H1 (cell line): ENCODE measurements around the gene ZNF613. TPM values are rescaled to one million over a fixed set of nuclear protein-coding genes. Genes with fewer than 3 reads are reported as not detected.

Experiments
- CTCF ChIA-PET: fragments of 300-600 bp; sonication (Branson Sonifier 250); formaldehyde crosslinking; loops from one replicate; lab custom pipeline; 2021; ENCODE audit not compliant: partially characterized antibody; lab: Charles Lee
- POLR2A ChIA-PET: fragments of 300-600 bp; sonication (Branson Sonifier 250); formaldehyde crosslinking; loops from one replicate; lab custom pipeline; 2021; ENCODE audit warnings: inconsistent platforms; ENCODE audit not compliant: partially characterized antibody; lab: Charles Lee
- DNase-seq, 2 experiments: peaks; one replicate each; pipeline versions ENCODE4 v3.0.0 to v3.0.0-alpha.2; 2010 to 2022; ENCODE audit warnings: low spot score in 2 of 2, low read depth in 1 of 2, mixed read lengths in 1 of 2
- FAIRE-seq: peaks from 2 replicates; lab custom pipeline; 2011; peaks lifted over from hg19 to GRCh38; lab: Jason Lieb, UNC
- H2AFZ ChIP-seq: 2 replicates; pipeline ENCODE4 v1.8.1; 2012; ENCODE audit warnings: low read length, inconsistent platforms
- H2AK5ac ChIP-seq: 2 replicates; pipeline ENCODE4 v1.6.1; 2013; ENCODE audit warnings: low read depth, low read length
- H2BK120ac ChIP-seq: replicated peaks from 2 replicates; pipeline ENCODE3; 2013; ENCODE audit warnings: low read depth, low read length, inconsistent platforms
- H2BK12ac ChIP-seq: 2 replicates; pipeline ENCODE4 v1.6.1; 2013; ENCODE audit warnings: low read depth, low read length
- H2BK15ac ChIP-seq: 2 replicates; pipeline ENCODE4 v1.6.1; 2013; ENCODE audit warnings: low read length
- H2BK20ac ChIP-seq: 2 replicates; pipeline ENCODE4 v1.6.1; 2013; ENCODE audit warnings: low read length
- H2BK5ac ChIP-seq: 2 replicates; pipeline ENCODE4 v1.6.1; 2013; ENCODE audit warnings: low read depth, low read length
- H3K14ac ChIP-seq: 2 replicates; pipeline ENCODE4 v1.6.1; 2013; ENCODE audit warnings: inconsistent platforms; ENCODE audit not compliant: insufficient read length
- H3K18ac ChIP-seq: 2 replicates; pipeline ENCODE4 v1.6.1; 2013; ENCODE audit warnings: low read length; ENCODE audit errors: extremely low read depth
- H3K23ac ChIP-seq: 2 replicates; pipeline ENCODE4 v1.6.1; 2013; ENCODE audit warnings: inconsistent platforms; ENCODE audit not compliant: insufficient read length
- H3K23me2 ChIP-seq: 2 replicates; pipeline ENCODE4 v1.6.1; 2013; ENCODE audit warnings: low read depth, low read length
- H3K27ac ChIP-seq: 2 replicates; pipeline ENCODE4 v1.6.1; 2011; ENCODE audit warnings: low read depth, low read length, inconsistent platforms
- H3K27me3 ChIP-seq, 4 experiments: replicated peaks in 1 of 4; 1 replicate in 1 of 4; 2 replicates in 3 of 4; pipeline versions ENCODE4 v1.6.1 to v1.8.1; 2011 to 2013; ENCODE audit warnings: low read length in 3 of 4, mild to moderate bottlenecking in 3 of 4, inconsistent platforms in 2 of 4, mixed read lengths in 2 of 4, moderate library complexity in 1 of 4; ENCODE audit not compliant: control insufficient read depth in 3 of 4, insufficient read depth in 3 of 4; ENCODE audit errors: extremely low read depth in 1 of 4
- H3K36me3 ChIP-seq, 4 experiments: 2 replicates each; pipeline versions ENCODE4 v1.6.1 to v1.8.1; 2011 to 2013; ENCODE audit warnings: mild to moderate bottlenecking in 4 of 4, low read length in 3 of 4, moderate library complexity in 2 of 4, control low read depth in 1 of 4, inconsistent platforms in 1 of 4; ENCODE audit not compliant: insufficient read depth in 4 of 4, control insufficient read depth in 2 of 4
- H3K4ac ChIP-seq: replicated peaks from 2 replicates; pipeline ENCODE3; 2013; ENCODE audit warnings: low read length, low read depth, mixed read lengths, inconsistent platforms; ENCODE audit not compliant: insufficient read length
- H3K4me1 ChIP-seq, 4 experiments: replicated peaks in 1 of 4; 1 replicate in 1 of 4; 2 replicates in 3 of 4; pipeline versions ENCODE4 v1.6.1 to v1.8.1; 2011 to 2013; ENCODE audit warnings: low read length in 3 of 4, inconsistent platforms in 2 of 4, mixed read lengths in 1 of 4; ENCODE audit not compliant: insufficient read depth in 4 of 4, control insufficient read depth in 3 of 4
- H3K4me2 ChIP-seq, 2 experiments: 2 replicates each; pipeline versions ENCODE4 v1.6.1 to v1.8.1; 2011 to 2013; ENCODE audit warnings: low read depth in 2 of 2, low read length in 2 of 2, control low read depth in 1 of 2, inconsistent platforms in 1 of 2, mild to moderate bottlenecking in 1 of 2; ENCODE audit not compliant: insufficient read depth in 1 of 2
- H3K4me3 ChIP-seq, 4 experiments: fragments of 200-600, 300-600 bp in 1 of 4; sonication (generic), shearing (Covaris generic), sonication (Bioruptor Twin) in 1 of 4; 2 replicates each; pipeline versions ENCODE4 v1.5.1 to v1.8.1; 2011 to 2016; ENCODE audit warnings: low read length in 4 of 4, low read depth in 3 of 4, control low read depth in 2 of 4, inconsistent platforms in 2 of 4, mild to moderate bottlenecking in 2 of 4, mixed read lengths in 1 of 4, moderate library complexity in 1 of 4; ENCODE audit not compliant: insufficient read depth in 2 of 4; ENCODE audit errors: extremely low read depth in 1 of 4
- H3K56ac ChIP-seq: replicated peaks from 2 replicates; pipeline ENCODE3; 2013; ENCODE audit warnings: low read depth, mild to moderate bottlenecking, mixed read lengths, low read length, inconsistent platforms; ENCODE audit not compliant: insufficient read length
- H3K79me1 ChIP-seq: 2 replicates; pipeline ENCODE4 v1.6.1; 2013; ENCODE audit warnings: low read depth, low read length, control low read depth
- H3K79me2 ChIP-seq, 2 experiments: 2 replicates each; pipeline versions ENCODE4 v1.6.1 to v1.8.1; 2012 to 2013; ENCODE audit warnings: low read length in 2 of 2, mild to moderate bottlenecking in 2 of 2, inconsistent platforms in 1 of 2; ENCODE audit not compliant: insufficient read depth in 2 of 2, control insufficient read depth in 1 of 2
- H3K9ac ChIP-seq, 4 experiments: replicated peaks in 1 of 4; 1 replicate in 1 of 4; 2 replicates in 3 of 4; pipeline versions ENCODE4 v1.6.1 to v1.8.1; 2011 to 2013; ENCODE audit warnings: low read depth in 3 of 4, low read length in 3 of 4, control low read depth in 2 of 4, mild to moderate bottlenecking in 2 of 4, moderate library complexity in 2 of 4, inconsistent platforms in 1 of 4; ENCODE audit errors: extremely low read depth in 1 of 4
- H3K9me3 ChIP-seq, 2 experiments: 2 replicates each; pipeline versions ENCODE4 v1.6.1 to v1.8.1; 2012 to 2013; ENCODE audit warnings: mild to moderate bottlenecking in 2 of 2, moderate library complexity in 2 of 2, control low read depth in 1 of 2, inconsistent platforms in 1 of 2, low read depth in 1 of 2, low read length in 1 of 2, mixed read lengths in 1 of 2; ENCODE audit not compliant: insufficient read depth in 2 of 2
- H4K20me1 ChIP-seq, 2 experiments: replicated peaks in 1 of 2; 2 replicates each; pipeline versions ENCODE3 to v1.8.1; 2011 to 2013; ENCODE audit warnings: inconsistent platforms in 2 of 2, low read length in 2 of 2, mild to moderate bottlenecking in 1 of 2; ENCODE audit not compliant: insufficient read depth in 2 of 2, control insufficient read depth in 1 of 2
- H4K5ac ChIP-seq: 2 replicates; pipeline ENCODE4 v1.6.1; 2013; ENCODE audit warnings: low read length, low read depth, mixed read lengths, inconsistent platforms; ENCODE audit not compliant: insufficient read length
- H4K8ac ChIP-seq: 2 replicates; pipeline ENCODE4 v1.8.0; 2013; ENCODE audit warnings: mild to moderate bottlenecking, moderate library complexity, low read length, inconsistent platforms; ENCODE audit not compliant: insufficient read depth; ENCODE audit errors: extremely low read depth
- H4K91ac ChIP-seq: replicated peaks from 2 replicates; pipeline ENCODE3; 2013; ENCODE audit warnings: low read length, mixed read lengths, inconsistent platforms; ENCODE audit not compliant: insufficient read length
- GTF2F1 ChIP-seq: IDR thresholded peaks from 2 replicates; pipeline ENCODE4 v1.6.1; 2012; ENCODE audit warnings: low read depth, low read length, improper control_type of control experiment, borderline replicate concordance
- SAP30 ChIP-seq: fragments of 300-600 bp; sonication (generic); IDR thresholded peaks from 2 replicates; pipeline ENCODE4 v1.7.1; 2012; ENCODE audit warnings: low read length, moderate library complexity, mild to moderate bottlenecking, inconsistent platforms; ENCODE audit not compliant: insufficient read depth, insufficient replicate concordance
- SP2 ChIP-seq: IDR thresholded peaks from 2 replicates; pipeline ENCODE4 v1.6.1; 2012; ENCODE audit warnings: mild to moderate bottlenecking, low read length, inconsistent platforms
- TAF1 ChIP-seq: IDR thresholded peaks from 2 replicates; pipeline ENCODE4 v1.6.1; 2011; ENCODE audit warnings: mild to moderate bottlenecking, low read depth, low read length
- WGBS, 2 experiments: shearing (Covaris generic) in 1 of 2; methylation state at CpG; one replicate each; pipeline versions ENCODE4 v1.1.6 to v1.1.7; 2013 to 2015; ENCODE audit warnings: low lambda C conversion rate in 2 of 2, mixed read lengths in 2 of 2, inconsistent platforms in 1 of 2, low coverage in 1 of 2, missing lambda C conversion rate in 1 of 2; ENCODE audit not compliant: insufficient replicate concordance in 2 of 2, insufficient coverage in 1 of 2, insufficient read length in 1 of 2; ENCODE audit errors: extremely low coverage in 1 of 2, missing lambda C conversion rate in 1 of 2; 5-methylcytosine and 5-hydroxymethylcytosine counted together
- polyA plus RNA-seq, 7 experiments: library from polyadenylated mRNA; depleted of rRNA in 3 of 7; stranded (reverse) in 5 of 7; unstranded in 2 of 7; fragments of >200 nt in 5 of 7; fragments of 200-250 nt in 2 of 7; gene quantifications; 1 replicate in 5 of 7; 2 replicates in 1 of 7; 4 replicates in 1 of 7; pipeline versions ENCODE4 v1.2.1 to v1.2.3, GENCODE V29; 2011 to 2013; ENCODE audit warnings: missing spikeins in 2 of 7, mixed read lengths in 2 of 7
- total RNA-seq: library from RNA; stranded (reverse); fragmentation: NEBNext Ultra II Directional; extraction: Animal tissue kit (Norgen Biotek cat#: 25700); gene quantifications from 2 replicates; pipeline ENCODE4 v1.2.1, GENCODE V29; 2021

ZNF613 gene
- total and polyA plus RNA-seq, 2 of the 8 experiments (the other 6 are each of a cell fraction or from before 2014, with no cell fraction given), result 4.7 to 14.2 TPM

DNA sequence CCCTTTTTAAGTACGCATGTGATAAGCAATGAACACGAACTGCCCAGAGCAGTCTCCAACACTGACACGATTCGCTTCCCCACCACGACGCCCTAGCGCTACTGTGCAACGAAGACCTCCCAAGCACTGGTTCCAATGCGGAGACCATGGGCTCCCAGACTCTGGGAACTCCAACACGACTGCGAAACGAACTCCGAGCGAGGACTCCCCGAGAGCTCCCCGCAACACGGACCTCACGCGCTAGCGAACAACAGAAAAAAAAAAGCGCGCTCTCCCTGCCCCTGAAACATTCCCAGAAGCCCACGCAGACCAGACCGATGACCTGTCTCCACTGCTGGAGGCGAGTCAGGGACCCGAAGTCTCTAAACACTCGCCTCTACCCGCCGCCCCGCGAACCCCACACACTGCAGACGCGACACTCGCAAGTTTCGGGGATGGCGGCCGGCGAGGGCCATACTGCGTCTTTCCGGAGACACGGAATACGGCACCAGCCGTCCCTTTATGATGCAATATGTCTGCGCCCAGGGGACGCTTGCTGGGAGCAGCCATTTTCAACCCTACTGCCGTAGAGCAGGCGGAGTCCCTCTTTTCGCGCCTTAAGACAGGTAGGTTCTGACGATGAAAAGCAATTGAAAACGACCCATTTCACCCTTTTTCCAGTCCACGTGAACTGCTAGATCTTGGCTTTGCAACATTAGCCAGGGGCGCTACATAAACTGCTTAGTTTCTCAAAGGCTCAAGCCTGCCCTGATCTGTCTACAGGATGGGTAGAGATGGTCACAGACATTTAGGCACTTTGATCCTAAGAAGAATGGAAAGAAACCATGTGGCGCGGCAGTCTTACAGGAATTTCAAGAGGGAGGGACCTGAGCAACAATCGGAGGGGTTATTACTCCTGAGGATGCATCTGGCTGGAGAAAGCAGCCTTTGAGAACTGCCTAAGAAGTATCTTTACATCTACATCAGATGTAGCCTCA, 39.5 kb upstream of the ZNF613 start, which contains the start of gene ZNF577:
TSS of gene ZNF577 (minus strand) at position 430 of the 977 bp plus-strand sequence. CDS start 7,569 bp downstream, outside the sequence.
- H2AFZ ChIP-seq, result peak within 1 kb of the TSS; percentile 52
- H3K18ac ChIP-seq, result no peak within 1 kb of the TSS; the same call in 1 of the 2 replicates
- peak within 1 kb of the TSS; percentile 70 to 92 (median 86) for H3K9ac ChIP-seq
- peak within 1 kb of the TSS; percentile 86 to 97 for H3K4me2 ChIP-seq
- ChIA-PET POLR2A (interaction anchor here (0.6 to 1.0 kb wide), 8 partner anchors 8 to 171 kb away, joined by 3 to 5 read pairs (median 3); no protein-coding TSS in a partner anchor), CTCF (no interaction called here)
- peak within 1 kb of the TSS; percentile 81 for H4K91ac ChIP-seq
- peak within 1 kb of the TSS; percentile 95 for H4K5ac ChIP-seq
- H2AK5ac ChIP-seq, result no peak within 1 kb of the TSS; the same call in 1 of the 2 replicates
- DNase-seq (peak; percentile 82 to 89), FAIRE-seq (peak; percentile 94)
- H3K23ac ChIP-seq, result no peak within 1 kb of the TSS
- no peak within 1 kb of the TSS for H2BK20ac ChIP-seq
- no peak within 1 kb of the TSS for H2BK120ac ChIP-seq
- H3K27me3 ChIP-seq, result no peaks in the 10 kb centered on the region
- no peak within 1 kb of the TSS for H2BK15ac ChIP-seq
- no peak within 1 kb of the TSS for H3K56ac ChIP-seq
- 0 out of 2 replicates have a peak, but pooled peaks cover 3% of the 10 kb centered on the region for H3K79me1 ChIP-seq
- H4K8ac ChIP-seq, result peak within 1 kb of the TSS; percentile 98
- H3K9me3 ChIP-seq, result peaks cover 35% of the 10 kb centered on the region in 2 experiments
- peak within 1 kb of the TSS; percentile 79; the same call in 1 of the 2 replicates for H2BK5ac ChIP-seq
- H3K14ac ChIP-seq, result no peak within 1 kb of the TSS
- H3K4ac ChIP-seq, result no peak within 1 kb of the TSS
- 5% methylated on average over 56 of the region's 56 CpGs; no CpG with 5 or more reads in 1 of the 2 experiments for WGBS, 2 experiments
- peak within 1 kb of the TSS; percentile 82 for H3K27ac ChIP-seq
- no peaks in the 10 kb centered on the region for H4K20me1 ChIP-seq
- H3K23me2 ChIP-seq, result no peaks in the 10 kb centered on the region
- peaks cover 21 to 67% (median 40%) of the 10 kb centered on the region in 4 experiments for H3K36me3 ChIP-seq
- H3K4me1 ChIP-seq, result peaks cover 0 to 3% (median 0%) of the 10 kb centered on the region in 4 experiments; a peak in 1 of 7 replicates
- peak within 1 kb of the TSS; percentile 72; the same call in 1 of the 2 replicates for H2BK12ac ChIP-seq
- H3K4me3 ChIP-seq, result peak within 1 kb of the TSS; percentile 82 to 87 (median 84)
- H3K79me2 ChIP-seq, result peaks cover 0 to 38% of the 10 kb centered on the region in 2 experiments; a peak in 3 of 4 replicates
- no peak for TF ChIP-seq SAP30
- no peak; the same call in none of the 2 replicates for TF ChIP-seq GTF2F1
- no peak for TF ChIP-seq SP2
- TF ChIP-seq TAF1, result peak; percentile 52
